NCI-H345 treated with DMSO at 0.1 percent for 48 hours (cell line): ENCODE results near the gene PPIP5K1.
A peak's percentile ranks its signal among the peaks of the same experiment; 100 is the strongest.

Source experiments
- DNase-seq: peaks from one replicate; lab custom pipeline; 2025; ENCODE audit not compliant: unreplicated experiment; lab: John Stamatoyannopoulos, UW

The PPIP5K1 gene

GRCh38 chr15:43492673-43493601 lies 97.1 kb downstream of the PPIP5K1 start, which contains the start of gene TP53BP1:
Gene TP53BP1 (minus strand): TSS chr15:43493156. CDS start chr15:43493043, 113 bp downstream.
- DNase-seq: peak; percentile 79

GRCh38 chr15:43492266-43492665 lies 97.7 kb downstream of the PPIP5K1 start:
- DNase-seq: no peak

- peak; percentile 15 for DNase-seq
Observed at GRCh38 chr15:43489191-43489590, 100.8 kb downstream of the PPIP5K1 start.

- no peak for DNase-seq
Observed at GRCh38 chr15:43488790-43489189, 101.2 kb downstream of the PPIP5K1 start.

- no peak for DNase-seq
Observed at GRCh38 chr15:43487271-43487895, 102.6 kb downstream of the PPIP5K1 start.

GRCh38 chr15:43484455-43484854 lies 105.6 kb downstream of the PPIP5K1 start:
- DNase-seq: no peak
